ENCODE results near the gene OR12D2. TPM values are rescaled to one million over a fixed set of nuclear protein-coding genes. Genes with fewer than 3 reads are reported as not detected.

OR12D2 gene
- total RNA-seq, 4 donors from 2014 or later, result not detected

GRCh38 chr6:29376003-29376402 lies 19.4 kb upstream of the OR12D2 start:
- no peak for DNase-seq (ENCODE audit: low spot score in 2 of 2)
- no peak overlapping the region for H3K4me3 ChIP-seq (ENCODE audit: low read depth, poor library complexity, severe bottlenecking)
- TF ChIP-seq POLR2A (IDR thresholded peaks at IDR 0.05), result no peak
- TF ChIP-seq CTCF (IDR thresholded peaks at IDR 0.05), result no peak
- intact Hi-C loops (cut with DNase I; ENCODE audit: low total_unique reads), result no loop called here

DNA sequence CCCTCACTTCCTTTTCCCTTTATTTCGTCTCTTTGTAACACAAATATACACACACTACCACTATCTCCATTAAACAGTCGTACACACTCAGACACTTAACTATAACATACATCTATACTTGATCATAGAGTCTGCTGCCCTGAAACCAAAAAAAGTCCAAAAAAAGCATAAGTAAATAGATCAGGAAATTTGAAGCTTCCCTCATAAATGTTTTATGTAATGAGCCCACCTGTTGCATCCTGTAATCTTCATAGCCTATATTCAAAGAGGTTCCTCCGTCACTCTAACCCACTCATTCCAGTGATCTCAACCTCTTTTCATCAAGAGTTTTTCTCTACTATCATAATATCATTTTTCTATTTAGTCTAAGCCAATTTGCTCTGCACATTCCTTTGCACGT lies 6.9 kb upstream of the OR12D2 start:
- intact Hi-C loops (cut with DNase I; ENCODE audit: low total_unique reads), result no loop called here
- no peak for DNase-seq (ENCODE audit: low spot score in 2 of 2)
- no peak for TF ChIP-seq POLR2A (IDR thresholded peaks at IDR 0.05)
- no peak for TF ChIP-seq CTCF (IDR thresholded peaks at IDR 0.05)
- 65 to 76% methylated on average over 4 of the region's 4 CpGs for WGBS, 2 donors
- no peak overlapping the region for H3K4me3 ChIP-seq (ENCODE audit: low read depth, poor library complexity, severe bottlenecking)

- WGBS, 2 donors, result 76 to 79% methylated on average over 2 of the region's 2 CpGs
- TF ChIP-seq CTCF (IDR thresholded peaks at IDR 0.05), result no peak
- no peak for TF ChIP-seq POLR2A (IDR thresholded peaks at IDR 0.05)
- H3K4me3 ChIP-seq (ENCODE audit: low read depth, poor library complexity, severe bottlenecking), result no peak overlapping the region
- no peak for DNase-seq (ENCODE audit: low spot score in 2 of 2)
- intact Hi-C loops (cut with DNase I; ENCODE audit: low total_unique reads), result no loop called here
Observed at GRCh38 chr6:29399525-29399924, 4.1 kb downstream of the OR12D2 start.

DNA sequence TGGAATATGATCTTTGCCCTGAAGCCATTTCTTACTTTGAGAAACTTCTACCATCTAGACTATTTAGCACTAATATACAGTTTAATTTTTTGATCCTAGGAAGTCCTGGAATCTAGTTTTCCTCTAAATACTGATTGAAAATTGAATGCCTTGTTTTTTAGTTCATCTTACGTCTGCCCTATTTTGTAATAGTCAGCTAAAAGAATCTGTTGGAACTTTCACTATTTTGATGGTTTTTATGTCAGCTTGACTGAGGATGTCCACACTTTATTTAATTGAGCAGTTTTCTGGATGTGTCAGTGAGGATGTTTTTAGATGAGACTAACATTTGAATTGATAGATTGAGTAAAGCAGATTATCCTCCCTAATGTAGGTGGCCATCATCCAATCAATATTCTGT lies 8.4 kb downstream of the OR12D2 start:
- TF ChIP-seq POLR2A (IDR thresholded peaks at IDR 0.05) (no peak), CTCF (IDR thresholded peaks at IDR 0.05) (no peak)
- DNase-seq (ENCODE audit: low spot score in 2 of 2), result no peak
- intact Hi-C loops (cut with DNase I; ENCODE audit: low total_unique reads), result no loop called here
- no peak overlapping the region for H3K4me3 ChIP-seq (ENCODE audit: low read depth, poor library complexity, severe bottlenecking)
- 39 to 96% methylated on average over 1 of the region's 1 CpG for WGBS, 2 donors

DNA sequence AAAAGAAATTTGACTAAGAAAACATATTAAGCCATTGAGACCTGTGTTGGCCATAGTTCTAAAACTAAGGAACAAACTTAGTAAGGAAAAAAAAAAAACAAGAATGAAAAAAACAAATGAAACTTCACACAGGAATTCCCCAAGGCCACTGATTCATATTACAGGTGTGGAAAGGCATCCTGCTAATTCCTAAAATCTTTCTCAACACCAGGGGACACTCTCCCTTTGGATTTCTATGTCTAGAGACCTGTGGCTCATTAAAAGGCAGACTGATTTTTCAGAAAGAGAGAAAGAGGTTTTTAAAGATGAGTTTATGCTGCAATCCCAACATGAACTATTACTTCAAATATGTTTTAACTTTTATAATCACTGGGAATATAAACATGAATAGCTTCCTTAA lies 19.2 kb downstream of the OR12D2 start, which contains the start of gene OR12D1:
Gene OR12D1 (plus strand): TSS at position 341 of the 400 bp plus-strand sequence.
- TF ChIP-seq POLR2A (IDR thresholded peaks at IDR 0.05), result no peak
- no peak for TF ChIP-seq CTCF (IDR thresholded peaks at IDR 0.05)
- intact Hi-C loops (cut with DNase I; ENCODE audit: low total_unique reads), result no loop called here
- no peak within 1 kb of the TSS for H3K4me3 ChIP-seq (ENCODE audit: low read depth, poor library complexity, severe bottlenecking)
- DNase-seq (ENCODE audit: low spot score in 2 of 2), result no peak

GRCh38 chr6:29419516-29419915 lies 24.1 kb downstream of the OR12D2 start:
- TF ChIP-seq POLR2A (IDR thresholded peaks at IDR 0.05) (no peak), CTCF (IDR thresholded peaks at IDR 0.05) (no peak)
- H3K4me3 ChIP-seq (ENCODE audit: low read depth, poor library complexity, severe bottlenecking), result no peak overlapping the region
- 65 to 70% methylated on average over 3 of the region's 3 CpGs for WGBS, 2 donors
- no peak for DNase-seq (ENCODE audit: low spot score in 2 of 2)
- intact Hi-C loops (cut with DNase I; ENCODE audit: low total_unique reads), result no loop called here

All from lower leg skin (tissue), 4 donors.